ENCODE measurements around the gene PARD3.

PARD3 gene

DNA sequence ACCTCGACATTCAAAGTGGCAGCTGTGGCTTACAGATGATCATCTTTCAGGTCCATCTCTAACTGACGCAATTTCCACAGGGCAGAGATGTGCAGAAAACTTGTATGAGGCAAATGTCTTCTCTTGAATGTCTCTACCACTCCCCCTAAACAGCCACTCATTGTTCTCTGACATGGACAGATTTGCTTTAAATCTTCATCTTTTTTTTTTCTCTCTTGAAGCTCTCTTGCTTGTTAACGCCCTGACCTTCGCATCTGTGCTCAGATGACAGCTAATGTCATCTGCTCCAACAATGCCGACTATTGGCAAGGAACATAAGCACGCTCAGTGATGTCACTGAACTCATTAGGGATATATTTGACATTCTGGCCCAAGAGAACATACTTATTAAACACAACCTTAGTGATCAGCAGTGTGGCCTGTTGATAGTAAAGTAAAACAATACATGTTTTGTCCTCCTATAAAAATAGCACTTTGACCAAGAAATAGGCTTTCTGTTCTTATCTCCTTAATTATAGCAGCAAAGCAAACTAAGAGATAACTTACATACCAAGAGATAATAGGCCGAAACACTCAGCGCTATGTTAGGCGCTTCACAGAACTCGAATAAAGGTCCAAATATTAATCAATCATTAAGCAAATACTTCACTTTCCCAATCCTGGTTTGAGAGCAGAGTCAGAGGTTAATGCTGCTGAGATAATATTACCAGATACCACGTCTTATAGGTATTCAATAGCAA is 583.5 kb downstream of the PARD3 start:
- DNase-seq: no peak

DNA sequence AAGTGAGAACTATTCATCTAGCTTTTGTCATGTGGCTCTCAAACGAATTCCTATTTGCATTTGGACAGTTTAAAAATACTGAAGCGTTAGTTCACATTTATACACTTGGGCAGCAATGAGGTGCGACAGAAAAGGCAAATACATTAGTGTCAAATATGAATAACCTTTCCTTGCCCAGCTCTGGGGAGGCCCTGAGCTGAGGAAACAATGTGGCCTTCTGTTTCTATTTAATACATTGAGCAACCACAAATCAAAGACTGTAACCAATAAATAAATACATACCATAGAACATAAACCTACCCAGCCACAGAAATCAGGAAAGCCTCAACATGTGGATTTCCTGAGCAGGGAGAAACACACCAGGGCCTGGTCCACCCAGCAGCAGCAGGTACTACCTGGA is 585.2 kb downstream of the PARD3 start:
- DNase-seq: no peak

DNA sequence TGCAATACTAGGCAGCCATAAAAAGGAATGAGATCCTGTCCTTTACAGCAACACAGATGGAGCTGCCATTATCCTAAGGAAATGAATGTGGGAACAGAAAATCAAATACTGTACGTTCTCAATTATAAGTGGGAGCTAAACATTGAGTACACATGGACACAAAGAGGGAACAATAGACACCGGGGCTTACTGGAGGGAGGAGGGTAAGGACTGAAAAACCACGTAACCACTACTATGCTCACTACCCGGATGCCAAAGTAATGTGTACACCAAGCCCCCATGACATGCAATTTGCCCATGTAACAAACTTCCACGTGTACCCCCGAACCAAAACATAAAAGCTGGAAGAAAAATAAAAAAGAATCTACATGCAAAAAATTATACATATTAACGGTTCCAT is 587.0 kb downstream of the PARD3 start:
- DNase-seq: peak; percentile 75

DNA sequence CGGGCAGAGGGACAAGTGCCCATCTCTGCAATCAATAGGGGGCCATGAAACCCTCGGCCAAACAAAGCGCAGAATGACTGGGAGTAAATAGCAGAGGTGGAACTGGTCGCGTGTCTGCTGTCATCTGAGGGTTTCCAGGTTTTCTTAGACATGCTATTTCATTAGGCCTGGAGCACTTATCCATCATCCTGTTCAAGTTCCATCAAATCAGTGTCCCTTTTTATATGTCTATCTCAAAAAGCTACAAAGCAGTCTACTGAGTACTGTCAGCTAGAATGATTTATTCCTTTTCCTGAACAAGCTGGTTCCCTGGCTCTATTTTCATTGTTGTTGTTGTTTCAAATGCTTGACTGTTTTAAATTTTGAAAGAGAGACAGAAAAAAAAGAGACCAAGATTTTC is 590.5 kb downstream of the PARD3 start:
- DNase-seq: no peak

DNA sequence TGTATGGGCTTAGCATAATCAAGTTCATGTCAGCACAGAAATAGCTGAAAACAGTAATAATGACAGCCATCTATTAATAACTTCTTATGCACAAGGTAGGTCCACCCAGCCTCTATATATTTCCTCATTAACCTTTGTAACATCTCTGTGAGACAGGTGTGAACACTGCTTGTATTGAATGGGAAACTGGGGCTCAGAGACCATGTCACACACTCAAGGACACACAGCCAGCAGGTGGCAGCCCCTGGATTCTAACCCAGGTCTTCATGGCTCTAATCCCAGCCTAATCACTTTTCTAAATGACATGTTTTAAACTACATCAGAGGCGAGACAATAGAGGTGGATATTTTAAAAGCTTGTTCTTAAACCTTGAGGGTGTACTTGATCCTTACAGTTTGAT is 591.4 kb downstream of the PARD3 start:
- DNase-seq: no peak

DNA sequence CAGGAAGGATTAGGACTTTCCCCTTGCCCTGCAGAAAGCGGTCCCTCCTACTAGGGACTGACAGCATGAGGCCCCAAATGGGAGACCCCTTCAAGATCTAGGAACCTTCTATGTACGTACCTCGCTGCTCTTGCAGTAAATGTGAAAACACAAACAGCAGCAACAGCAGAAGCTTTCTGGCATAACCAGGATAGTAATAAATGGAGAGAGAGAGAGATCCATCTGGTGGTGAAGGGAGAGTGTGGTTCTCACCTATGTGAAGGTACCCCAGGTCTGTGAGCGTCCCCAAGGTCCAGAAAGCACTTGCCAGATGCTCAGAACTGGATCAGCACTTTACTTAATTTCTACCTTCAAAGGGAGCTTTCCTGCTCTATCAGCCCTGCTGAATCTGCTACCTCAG is 592.7 kb downstream of the PARD3 start:
- DNase-seq: no peak

DNA sequence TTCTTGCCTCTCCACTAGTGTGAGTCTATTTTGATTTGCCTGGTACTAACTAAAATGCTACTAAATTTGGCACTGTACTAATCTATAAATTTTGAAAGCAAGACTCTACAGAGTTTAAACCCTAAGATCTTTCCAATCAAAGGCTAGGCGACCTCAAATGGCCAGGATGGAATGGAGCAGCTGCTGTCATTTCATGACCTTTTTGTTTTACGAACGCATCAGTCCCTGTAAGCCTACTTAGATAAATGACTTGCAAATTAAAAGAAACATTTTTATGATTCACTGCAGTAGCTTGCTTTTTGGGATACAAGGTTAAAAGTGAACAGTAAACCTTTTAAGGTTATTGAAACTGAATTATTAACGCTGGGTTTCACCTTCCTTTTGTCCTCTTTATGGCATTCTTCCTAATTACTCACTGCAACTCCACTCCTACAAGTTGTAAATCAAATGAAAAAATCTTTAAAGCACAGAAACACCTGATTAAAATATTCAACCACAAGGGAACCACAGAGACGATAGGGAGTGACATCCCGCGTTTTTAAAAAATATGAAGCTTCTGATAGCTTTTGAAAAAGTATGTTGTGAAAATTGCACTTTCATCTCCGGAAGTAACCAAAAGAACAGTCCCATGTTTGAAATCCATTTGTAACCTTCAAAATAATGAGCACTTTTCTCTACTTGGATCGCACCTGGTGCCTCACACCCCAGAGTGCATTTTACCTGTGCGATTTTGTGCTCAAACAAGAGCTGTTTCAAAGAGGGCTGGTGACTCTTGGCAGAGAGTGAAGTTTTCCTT is 595.1 kb downstream of the PARD3 start:
- DNase-seq: no peak

DNA sequence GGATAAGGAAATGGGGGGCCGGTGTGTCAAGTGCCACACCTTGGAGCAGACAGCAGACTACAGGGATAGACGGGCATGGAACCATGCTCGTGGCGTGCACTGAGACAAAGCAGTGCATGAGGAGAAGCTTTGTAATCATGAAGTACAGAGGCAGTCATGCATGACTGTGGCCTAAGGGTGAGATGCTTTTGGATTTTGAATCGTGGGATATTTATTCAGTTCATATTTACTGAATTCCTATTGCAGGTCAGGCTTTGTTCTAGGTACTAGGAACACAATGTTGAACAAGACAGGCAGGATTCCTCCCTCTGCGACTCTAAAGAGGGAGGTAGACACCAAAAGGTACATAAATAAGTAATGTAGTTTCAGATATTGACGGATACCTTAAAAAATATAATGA is 597.6 kb downstream of the PARD3 start:
- DNase-seq: no peak

DNA sequence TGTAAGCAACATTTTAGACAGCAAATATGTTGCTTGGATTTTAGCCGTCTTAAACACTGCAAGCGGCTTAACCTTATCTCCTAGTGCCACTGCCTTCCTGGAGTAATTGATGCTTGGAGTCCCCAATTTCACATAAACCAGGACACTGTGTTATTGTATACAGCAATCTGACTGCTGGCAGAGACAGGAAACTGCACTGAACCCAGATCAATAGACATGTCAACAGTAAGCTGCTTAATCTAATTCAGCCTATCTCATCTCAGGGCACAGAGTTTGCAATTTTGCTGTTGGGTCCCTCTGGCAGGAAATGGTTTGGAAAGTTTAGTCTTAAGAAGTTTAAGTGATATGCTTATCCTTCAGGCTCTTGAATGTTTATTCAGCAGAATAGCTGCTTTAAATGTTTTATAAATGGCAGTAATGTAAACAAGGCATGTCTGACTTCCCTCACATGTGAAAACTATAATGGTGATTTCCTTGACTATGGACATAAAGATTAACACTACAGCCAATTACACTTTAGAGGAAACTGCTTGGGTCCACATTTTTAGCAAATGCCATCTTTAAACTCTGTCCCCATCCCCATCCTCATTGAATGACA is 598.6 kb downstream of the PARD3 start:
- no peak for DNase-seq

DNA sequence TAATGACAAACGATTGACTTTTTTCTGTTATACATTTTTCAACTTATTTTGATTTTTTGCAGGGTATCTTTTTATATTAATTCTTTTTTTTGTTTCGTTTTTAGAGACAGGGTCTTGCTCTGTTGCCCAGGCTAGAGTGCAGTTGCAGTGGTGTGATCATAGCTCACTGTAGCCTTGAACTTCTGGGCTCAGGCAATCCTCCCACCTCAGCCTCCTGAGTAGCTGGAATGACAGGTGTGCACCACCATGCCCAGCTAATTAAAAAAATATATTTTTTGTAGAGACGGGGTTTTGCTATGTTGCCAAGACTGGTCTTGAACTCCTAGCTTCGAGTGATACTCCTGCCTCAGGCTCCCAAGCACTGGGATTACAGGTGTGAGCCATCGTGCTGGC is 601.3 kb downstream of the PARD3 start:
- DNase-seq: no peak

DNA sequence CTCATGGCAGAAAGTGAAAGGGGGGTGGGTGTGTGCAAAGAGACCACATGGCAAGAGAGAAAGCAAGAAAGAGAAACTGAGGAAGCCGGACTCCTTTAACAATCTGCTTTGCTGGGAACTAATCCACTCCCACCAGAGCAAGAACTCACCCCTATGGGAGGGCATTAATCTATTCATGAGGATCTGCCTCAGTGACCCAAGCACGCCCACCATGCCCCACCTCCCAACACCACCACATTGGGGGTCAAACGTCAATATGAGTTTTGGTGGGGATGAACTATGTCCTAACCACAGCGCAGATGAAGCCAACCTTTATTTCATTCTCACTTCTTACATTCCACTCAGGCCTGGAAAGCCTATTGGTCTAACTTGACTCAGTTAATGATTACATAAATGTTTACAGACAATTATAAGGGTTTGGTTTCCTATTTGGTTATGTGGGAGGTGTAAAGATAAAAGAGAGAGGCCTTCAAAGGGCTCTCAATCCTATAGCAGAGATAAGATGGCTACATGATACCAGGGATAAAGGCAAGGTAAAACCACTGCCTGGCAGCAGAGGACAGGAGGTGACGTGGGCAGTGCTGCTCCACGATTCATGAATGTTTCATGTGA is 601.8 kb downstream of the PARD3 start:
- no peak for DNase-seq

DNA sequence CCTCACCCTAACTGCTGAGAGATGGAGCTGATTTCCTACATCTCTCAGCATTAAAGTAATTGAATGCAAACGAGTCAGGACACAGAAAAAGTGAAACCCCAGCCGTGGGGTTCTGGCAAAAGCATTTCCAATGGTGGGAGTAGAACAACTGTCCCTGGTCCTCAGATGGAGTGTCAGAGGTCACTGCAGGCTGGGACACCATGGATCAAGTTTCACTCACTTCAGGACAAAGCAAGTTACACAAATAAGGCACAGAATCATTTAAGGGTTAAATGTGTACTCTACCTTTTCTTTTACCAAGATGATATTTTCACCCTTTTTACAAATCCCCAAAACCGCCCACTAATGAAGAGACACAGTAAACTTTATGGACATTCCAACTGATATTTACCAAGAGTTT is 607.8 kb downstream of the PARD3 start:
- DNase-seq: no peak

DNA sequence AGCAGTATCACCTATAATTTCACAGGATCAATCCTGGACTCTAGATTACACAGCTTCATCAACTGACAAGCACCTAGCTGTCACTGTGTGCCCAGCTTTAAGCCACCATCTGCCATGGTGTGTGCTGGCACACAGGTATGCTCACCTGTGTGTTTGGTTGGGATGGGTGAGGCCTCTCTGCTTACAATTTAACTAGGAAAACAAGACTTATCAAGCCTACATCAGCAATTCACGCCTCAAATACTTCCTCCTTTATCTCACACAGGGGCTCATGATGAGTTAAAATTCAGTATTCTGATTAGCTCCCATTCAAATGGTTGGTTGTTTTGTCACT is 608.2 kb downstream of the PARD3 start:
- no peak for DNase-seq

DNA sequence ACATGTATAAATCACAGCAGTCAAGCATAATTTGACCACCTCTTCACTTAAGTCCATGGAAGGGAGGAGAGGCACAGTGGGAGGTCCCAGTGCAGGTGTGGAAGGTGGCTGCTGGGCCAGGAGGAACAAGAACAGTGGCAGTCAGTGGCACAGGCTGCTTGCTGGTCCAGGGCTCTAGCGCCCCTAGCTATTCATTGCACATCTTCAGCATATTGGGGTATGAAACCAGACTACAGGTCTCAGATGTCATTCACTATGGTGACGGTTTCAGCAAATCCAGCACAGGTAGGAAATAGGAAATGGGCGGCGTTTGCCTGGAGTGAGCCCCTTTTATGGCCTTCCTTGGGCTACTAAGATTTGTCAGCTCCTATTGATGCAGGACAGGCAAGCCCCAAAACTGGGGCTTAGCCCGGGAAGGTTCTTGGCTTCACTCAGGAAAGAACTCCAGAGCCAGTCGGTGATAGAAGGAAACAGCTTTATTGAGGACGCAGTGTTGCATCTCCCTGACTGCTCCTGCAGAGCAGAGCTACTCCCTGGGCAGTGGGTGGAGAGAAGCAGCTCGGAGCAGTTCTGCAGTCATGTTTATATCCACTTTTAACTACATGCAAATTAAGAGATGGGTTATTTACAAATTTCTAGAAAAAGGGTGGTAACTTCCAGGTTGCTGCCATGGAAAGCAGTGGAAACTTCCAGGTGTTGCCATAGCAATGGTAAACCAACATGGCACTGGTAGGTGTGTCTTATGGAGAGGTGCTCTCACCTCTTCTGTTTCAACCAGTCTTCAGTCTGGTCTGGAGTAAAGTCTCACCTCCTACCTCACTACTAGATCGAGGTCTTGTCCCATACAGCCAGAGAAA is 608.8 kb downstream of the PARD3 start:
- no peak for DNase-seq

DNA sequence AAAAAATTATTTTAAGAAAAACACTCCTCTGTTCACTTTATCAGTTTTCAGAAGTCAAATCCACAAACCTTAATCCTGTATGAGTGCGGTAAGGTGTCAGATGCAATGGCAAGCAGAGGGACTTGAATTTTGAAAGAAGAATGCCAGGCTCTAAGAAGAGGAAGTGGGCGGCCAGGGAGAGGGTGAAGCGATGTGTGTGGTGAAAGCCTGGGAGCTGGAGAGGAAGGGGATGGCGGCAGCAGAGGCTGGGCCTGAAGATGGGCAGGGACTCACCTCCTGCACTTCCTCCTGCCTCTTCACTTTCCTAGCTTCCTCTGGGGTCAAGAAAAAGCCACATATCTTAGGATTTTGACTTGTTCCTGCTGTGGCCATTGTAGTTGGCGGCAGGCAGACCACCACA is 609.6 kb downstream of the PARD3 start:
- no peak for DNase-seq

DNA sequence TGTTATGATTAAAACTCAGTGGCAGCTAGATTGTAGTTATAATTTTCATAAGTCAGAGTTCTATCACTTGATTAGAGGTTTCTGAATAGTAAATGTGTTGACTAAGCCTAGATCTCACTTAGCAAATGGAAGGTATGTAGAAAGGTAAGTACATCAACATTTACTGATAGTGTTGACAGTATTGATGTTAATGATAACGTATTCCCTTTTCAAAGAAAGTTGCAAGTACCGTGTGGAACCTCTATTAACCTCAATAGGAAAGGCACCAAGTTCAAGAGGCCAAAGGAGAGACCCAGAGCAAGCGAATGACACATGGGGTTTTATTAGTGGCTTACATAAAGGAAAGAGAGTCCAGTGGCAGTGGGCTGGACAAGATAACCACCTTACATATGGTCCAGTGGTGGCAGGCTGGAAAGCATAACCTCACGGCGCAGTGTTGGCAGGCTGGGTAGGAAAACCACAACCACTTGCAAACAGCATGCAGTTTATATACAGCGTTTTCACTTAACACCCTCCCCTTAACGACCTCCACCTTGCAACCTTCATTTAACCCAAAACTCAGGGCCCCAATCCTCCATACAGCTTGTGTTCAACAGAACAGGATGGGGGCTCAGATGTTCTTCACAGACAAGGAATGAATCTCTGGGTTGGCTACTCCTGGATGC is 611.0 kb downstream of the PARD3 start:
- DNase-seq: no peak

DNA sequence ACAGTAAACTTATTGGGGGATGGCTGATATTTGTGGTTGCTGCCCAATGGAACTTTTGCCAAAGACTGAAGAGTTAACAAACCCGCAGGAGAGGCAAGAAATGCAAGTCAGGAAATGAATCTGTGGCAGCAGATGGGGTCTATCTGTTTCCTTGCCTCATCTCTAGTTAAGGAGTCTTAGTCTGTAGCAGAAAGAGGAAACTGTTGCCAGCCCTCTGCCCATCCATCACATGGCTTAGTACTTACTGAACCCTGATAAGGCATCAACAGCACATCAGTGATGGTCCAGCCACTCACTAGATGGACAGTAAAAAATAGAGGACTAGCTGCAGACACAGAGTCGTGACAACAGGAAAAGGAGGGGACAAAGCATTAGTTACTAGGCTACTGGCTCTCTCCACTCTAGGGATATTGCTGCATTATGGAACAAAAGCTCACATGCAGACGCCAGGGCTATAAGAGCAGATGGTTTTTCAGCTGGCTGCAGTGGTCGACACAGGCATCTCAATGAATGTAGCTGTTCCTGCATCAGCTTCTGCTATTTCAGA is 614.7 kb downstream of the PARD3 start:
- DNase-seq: peak; percentile 31

DNA sequence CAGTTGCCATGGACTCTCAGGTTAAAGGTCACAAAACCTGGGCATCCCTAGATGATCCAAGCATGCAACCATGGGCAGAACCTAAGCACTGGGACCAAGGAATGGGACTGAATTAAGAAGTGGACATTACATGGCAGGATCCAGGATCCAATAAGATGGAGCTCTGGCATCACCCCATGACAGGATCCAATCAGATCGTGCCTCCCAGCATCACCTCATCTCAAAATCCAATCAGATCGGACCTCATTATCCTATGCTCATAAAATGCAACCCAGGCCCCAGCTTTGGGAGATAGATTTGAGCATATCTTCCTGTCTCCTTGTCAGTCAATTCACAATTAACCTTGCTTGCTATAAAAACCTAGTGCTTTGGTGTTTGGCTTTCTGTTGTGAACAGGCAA is 616.1 kb downstream of the PARD3 start:
- DNase-seq: no peak

DNA sequence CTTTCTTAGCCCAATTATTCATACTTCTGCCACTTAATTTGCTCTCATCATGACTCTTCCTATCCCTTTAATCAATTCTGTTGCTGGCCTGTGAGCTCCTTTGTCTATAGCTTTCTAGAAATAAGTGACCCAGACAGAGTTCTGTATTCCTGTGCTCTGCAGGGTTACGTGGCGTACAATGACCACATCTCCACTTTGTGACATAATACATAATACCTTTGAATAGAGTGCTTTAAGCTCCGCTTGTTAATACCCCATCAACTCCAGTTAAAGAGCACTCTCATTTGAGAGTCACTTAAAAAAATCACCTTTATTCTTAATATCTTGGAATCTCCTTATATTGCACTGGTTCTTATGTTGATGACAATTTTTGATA is 619.0 kb downstream of the PARD3 start:
- no peak for DNase-seq

DNA sequence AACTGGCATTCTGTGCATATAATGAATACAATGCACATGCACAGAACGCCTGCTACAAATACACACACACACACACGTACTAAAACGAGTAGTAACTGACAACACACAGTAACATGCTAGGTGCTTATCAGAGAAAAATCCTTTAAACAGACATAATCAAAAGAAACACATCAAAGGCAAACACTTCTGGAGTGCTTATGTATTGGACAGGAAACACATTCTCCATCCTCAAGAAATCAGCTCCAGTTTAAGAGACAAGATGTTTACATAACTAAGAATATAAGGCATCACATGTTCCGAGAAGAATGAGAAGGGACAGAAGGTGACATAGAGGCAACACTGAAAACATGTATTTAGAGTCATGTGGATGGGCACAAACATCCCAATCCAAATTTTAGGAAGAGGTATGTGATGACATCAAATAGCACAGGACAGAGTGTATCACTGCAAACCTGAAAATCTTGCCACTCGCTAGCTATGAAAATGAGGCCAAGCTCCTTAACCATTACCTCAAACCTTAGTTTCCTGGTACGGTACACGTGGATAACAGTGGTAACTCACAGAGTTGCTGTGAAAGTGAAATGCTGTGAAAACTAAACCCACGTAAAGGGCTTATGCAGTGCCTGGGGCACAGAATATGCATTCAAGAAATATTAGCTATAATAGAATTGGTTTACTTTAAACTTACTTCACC is 619.6 kb downstream of the PARD3 start:
- DNase-seq: no peak

DNA sequence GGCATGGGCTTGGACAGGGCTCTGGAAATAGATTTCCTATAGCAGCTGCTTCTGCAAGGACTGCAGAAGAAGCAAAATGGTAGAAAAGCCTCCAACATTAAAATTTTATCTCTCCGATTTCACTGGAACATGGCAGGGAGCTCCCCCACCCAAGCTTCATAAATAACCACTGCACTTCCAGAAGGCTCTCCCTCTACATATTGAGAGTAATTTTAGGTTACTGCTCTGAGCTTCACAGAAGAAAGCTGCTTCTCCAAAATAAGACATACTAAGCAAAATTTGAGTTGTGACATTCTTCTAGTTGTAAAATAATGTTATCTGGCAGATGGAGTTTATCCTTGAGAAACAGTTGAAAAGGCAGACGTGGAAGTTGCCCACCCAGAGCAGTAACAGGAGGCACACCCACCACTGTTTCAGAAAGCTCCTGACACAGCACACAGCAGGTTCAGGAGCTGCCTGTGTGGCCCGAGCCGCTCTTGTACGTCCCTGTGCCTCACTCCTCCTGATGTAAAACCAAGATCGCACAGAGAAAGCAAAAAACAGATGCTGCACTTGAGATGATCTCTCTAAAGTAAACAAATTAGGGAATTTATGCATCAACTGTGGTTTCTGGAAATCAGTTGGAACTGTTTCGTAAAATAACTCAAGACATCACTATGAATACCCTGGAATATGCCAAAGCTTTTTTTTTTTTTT is 621.0 kb downstream of the PARD3 start:
- DNase-seq: no peak

Data from DMS153 (cell line).